Omental fat pad (tissue), 4 donors: ENCODE data around the gene CDK18. TPM values are rescaled to one million over a fixed set of nuclear protein-coding genes. Genes with fewer than 3 reads are reported as not detected.
A peak's percentile ranks its signal among the peaks of the same experiment; 100 is the strongest.

Experiments
- ATAC-seq: fragments of 150-250 bp; one replicate; pipeline ENCODE4 v1.9.1; 2016; ENCODE audit warnings: mild to moderate bottlenecking, moderate library complexity; ENCODE audit not compliant: low FRiP score
- DNase-seq: peaks from one replicate; pipeline ENCODE4 v3.0.0-alpha.2; 2019; ENCODE audit warnings: low spot score
- CTCF ChIP-seq, 3 donors: fragments of 450-650 bp; IDR thresholded peaks; one replicate each; pipeline ENCODE4 v1.5.1; 2016 to 2017; ENCODE audit warnings: antibody characterized with exemption in 3 of 3, mild to moderate bottlenecking in 3 of 3, moderate library complexity in 2 of 3
- total RNA-seq, 4 donors: library from RNA; depleted of rRNA; stranded (reverse); fragments of >200 nt; gene quantifications; one replicate each; pipeline ENCODE4 v1.1.0, GENCODE V29; 2016

The CDK18 gene
- total RNA-seq, 4 donors from 2014 or later: 2.8 to 9.0 (median 5.3) TPM

GRCh38 chr1:205505791-205506190 is 1.3 kb downstream of the CDK18 start:
- DNase-seq: no peak
- TF ChIP-seq CTCF (IDR thresholded peaks at IDR 0.05): no peak
- peak; percentile 63 for ATAC-seq

- no peak for DNase-seq
- TF ChIP-seq CTCF (IDR thresholded peaks at IDR 0.05): no peak
- no peak for ATAC-seq
Observed at GRCh38 chr1:205506409-205507200, 2.1 kb downstream of the CDK18 start.

GRCh38 chr1:205508227-205508714 is 3.8 kb downstream of the CDK18 start:
- no peak for DNase-seq
- ATAC-seq: no peak
- no peak for TF ChIP-seq CTCF (IDR thresholded peaks at IDR 0.05)

- TF ChIP-seq CTCF (IDR thresholded peaks at IDR 0.05): no peak
- ATAC-seq: no peak
- DNase-seq: no peak
Observed at GRCh38 chr1:205510308-205510950, 6.0 kb downstream of the CDK18 start.

- ATAC-seq (no peak), DNase-seq (no peak)
- no peak for TF ChIP-seq CTCF (IDR thresholded peaks at IDR 0.05)
Observed at GRCh38 chr1:205510951-205511330, 6.5 kb downstream of the CDK18 start.

GRCh38 chr1:205512059-205513045 is 7.9 kb downstream of the CDK18 start:
- TF ChIP-seq CTCF (IDR thresholded peaks at IDR 0.05): no peak
- ATAC-seq: peak; percentile 57
- no peak for DNase-seq
